ENCODE measurements around the gene MAP2K5.

Gene MAP2K5

DNA sequence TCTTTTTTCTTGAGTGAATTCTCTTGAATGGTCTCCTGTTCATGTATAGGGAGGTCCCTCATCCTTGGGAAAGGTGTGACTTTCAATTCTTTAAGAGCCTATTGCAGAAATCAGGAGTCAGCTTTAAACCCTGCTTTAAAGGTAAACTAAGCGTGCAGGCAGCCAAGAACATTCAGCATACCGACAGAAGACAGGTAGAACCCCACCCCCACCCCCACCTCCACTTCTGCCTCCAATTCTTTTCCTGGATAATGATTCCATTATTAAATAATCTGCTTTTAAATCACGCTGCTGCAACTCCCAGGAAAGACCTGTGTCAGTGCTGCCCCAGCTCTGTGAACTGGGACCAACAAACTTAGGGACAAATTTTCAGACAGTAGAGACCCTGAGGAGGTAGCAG lies 233.5 kb downstream of the MAP2K5 start:
- in situ Hi-C loops (cut with HindIII; ENCODE audit: low sequenced_read_pairs): no loop called here

DNA sequence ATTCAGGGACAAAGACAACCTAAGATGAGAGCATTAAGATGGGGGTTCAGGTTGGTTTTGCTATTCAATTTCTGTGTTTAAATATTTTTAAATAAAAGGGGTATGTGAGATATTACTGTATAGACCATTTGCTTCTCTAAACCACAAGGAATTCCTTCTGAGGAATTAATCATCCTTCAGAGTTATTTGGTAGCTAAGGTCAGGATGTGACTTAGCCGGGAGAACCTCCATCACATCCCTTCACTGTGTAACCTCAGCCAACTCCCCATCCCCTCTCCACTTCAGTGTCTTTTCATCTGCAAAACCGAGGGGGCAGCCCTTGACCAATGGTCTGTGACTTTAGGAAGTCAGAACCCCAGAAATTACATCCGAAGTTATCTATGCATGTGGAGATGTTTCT lies 234.1 kb downstream of the MAP2K5 start:
- in situ Hi-C loops (cut with HindIII; ENCODE audit: low sequenced_read_pairs): no loop called here

DNA sequence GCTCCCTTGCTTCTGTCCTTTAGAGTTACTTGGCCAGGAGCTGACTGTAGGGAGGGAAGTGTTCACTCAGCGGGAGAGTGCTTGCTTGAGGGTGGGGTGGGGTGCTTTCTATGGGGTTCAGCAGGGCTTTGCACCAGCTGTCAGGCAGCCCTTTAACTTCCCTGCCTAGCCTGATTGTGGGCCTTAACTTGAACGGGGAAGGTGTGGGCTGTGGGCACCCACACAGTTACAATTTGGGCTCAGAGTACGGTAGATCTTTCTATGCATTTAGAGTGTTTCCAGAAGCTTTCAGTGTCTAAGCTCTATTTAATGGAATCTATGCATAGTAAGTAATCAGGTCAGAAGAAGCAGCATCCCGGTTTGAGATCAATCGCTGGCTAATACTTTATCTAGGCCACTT lies 234.6 kb downstream of the MAP2K5 start:
- in situ Hi-C loops (cut with HindIII; ENCODE audit: low sequenced_read_pairs): no loop called here

DNA sequence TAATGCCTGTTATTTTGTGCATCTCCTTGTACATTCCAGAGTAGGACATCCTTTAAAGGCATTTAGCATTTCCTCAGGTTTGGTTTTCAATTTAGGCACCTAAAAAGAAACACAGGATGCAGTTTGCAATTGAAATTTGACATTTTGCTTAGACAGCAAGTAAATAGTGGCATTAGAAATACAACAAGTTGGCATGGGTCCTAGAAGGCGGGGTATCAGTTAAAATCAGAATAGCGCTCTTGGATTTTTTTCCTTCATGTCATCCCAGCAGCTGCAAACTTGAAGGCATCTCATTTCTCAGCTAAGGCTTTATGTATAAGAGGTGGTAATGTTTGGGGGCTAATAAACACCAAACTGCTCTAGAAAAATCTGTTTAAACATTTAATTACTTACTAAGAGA lies 235.3 kb downstream of the MAP2K5 start:
- in situ Hi-C loops (cut with HindIII; ENCODE audit: low sequenced_read_pairs): no loop called here

DNA sequence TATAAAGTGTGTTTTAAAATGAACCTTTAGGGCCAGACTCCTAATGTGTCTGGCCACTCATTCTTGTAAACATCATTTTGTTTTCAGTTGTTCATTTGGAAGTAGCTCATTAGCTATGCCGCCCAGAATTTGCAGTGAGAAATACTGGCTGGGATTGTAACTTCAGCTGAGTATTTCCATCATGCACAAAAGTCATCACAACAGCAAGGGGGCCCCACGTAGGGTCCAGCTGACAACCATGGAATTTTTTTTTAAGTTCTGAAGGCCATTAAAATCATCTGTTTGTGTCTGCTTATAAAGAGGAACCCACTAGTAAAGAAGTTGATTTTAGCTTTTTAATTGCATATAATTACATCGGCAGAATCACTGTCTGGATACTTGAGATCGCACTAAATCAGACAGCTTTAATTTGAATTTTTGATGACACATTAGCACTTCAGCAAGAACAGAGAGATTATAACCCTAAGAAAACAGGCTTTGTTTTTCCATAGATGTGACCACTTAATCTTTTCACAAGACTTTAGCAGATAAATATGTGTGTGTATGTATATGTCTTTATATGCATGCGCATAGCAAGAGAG lies 236.6 kb downstream of the MAP2K5 start:
- in situ Hi-C loops (cut with HindIII; ENCODE audit: low sequenced_read_pairs): no loop called here

DNA sequence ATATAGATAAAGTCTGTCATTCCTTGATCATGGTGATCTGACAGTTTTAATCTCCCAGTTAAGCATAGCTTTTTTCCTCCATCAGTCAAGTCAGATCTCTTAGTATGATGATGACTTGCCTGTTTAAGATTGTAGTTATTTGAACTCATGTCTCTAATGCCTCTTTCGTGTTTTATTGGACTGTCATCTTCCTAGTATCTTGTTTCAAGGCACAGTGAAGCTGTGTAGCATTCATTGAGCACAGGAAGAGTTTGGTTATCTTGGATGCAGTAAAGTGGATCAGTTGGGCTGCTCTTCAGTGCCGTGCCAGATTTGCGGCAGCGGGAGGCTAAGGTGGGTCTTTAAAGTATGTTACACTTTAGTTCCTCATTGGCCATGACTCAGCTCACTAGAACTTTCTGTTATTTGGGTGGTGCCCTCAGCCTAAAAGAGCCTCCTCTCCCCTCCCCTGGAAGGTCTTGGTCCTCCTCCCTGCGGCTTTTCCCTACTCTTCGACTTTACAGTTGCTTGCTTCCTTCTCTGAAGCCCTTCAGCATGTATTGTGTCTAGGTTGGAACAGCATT lies 237.1 kb downstream of the MAP2K5 start:
- in situ Hi-C loops (cut with HindIII; ENCODE audit: low sequenced_read_pairs): no loop called here

DNA sequence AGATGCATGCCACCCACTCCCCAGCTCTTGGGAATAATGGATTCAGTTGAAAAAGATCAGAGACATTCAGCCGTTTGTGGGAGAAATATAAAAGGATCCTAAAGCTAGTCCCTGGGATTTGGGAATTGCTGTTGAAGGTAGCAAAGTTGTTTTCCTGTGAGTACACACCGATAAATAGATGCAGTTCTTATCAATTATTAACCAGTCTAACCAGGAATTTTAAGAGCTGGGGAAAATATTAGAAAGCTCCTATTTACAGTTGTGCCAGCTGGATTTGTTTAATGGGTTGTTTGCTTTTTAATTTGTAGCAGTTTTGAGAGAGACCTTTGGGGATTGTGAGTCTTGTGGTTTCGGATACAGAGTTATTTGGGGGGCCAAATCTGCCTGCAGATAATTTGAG lies 238.6 kb downstream of the MAP2K5 start:
- in situ Hi-C loops (cut with HindIII; ENCODE audit: low sequenced_read_pairs): no loop called here

DNA sequence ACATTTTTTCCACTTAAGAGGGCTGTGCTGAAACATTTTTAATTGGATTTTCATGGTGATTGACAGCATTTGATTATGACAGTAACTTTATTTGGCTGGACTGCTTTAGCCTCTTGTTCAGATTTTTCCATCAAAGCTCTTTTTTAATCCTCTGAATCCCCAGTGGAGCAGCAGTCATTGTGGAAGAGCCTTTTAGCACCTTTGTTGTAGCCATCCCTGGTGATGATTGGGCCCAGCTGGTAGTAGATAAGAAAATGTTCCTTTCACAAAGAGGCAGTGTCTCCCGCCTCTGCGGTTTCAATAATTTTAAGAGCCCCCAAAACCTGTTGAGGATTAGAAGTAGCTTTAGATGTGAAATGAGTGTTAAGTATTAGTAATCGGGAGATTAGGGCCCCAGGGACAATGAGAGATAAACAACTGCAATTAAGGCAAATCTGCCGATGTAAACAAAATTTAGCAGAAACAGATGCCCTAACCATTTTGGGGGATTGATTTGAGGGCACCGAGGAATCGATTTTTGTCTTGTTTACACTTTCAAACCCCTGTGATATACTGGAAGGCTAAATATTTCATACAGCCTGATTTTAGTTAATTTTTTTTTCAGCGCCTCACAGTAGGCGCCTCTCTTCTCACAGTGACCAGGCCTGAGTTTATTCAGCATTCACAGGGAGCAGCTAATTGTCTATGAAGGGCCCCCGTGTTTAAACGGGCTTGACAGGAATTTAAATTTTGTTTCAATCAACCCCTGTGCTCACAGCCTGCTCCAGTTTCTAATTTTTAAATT lies 239.6 kb downstream of the MAP2K5 start:
- in situ Hi-C loops (cut with HindIII; ENCODE audit: low sequenced_read_pairs): no loop called here

DNA sequence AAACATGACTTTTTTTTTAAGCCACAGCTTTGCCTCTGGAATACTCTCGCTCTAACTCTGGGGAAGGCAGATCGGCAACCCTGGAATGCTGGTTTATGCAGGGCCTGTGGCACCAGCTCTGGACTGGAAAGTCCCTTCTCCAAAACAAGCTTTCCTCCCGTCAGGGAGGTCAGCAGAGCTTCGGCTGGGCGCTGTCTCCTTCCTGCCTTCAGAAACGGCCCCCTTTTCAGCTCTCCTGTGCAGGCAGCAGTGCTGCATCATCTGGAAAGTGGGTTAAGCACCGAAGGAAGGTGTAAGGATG lies 240.1 kb downstream of the MAP2K5 start:
- in situ Hi-C loops (cut with HindIII; ENCODE audit: low sequenced_read_pairs): no loop called here

DNA sequence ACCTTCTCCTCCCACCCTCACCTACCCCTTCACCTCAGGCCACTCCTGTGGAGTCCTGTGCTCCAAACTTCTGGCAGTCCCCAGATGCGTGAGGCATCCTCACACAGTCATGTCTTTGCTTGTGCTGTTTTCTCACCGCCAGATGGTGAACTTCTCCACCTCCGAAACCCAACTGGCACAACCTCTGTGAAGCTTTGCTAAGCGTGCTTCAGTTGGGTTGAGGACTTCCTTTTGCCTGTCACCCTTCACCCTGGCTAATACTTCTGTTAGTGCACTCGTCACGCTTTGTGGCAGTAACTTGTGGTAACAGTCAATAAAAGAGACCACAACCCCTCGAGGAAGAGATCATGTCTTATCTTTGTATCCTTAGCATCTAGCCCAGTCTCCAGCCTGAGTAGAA lies 240.8 kb downstream of the MAP2K5 start:
- in situ Hi-C loops (cut with HindIII; ENCODE audit: low sequenced_read_pairs): no loop called here

DNA sequence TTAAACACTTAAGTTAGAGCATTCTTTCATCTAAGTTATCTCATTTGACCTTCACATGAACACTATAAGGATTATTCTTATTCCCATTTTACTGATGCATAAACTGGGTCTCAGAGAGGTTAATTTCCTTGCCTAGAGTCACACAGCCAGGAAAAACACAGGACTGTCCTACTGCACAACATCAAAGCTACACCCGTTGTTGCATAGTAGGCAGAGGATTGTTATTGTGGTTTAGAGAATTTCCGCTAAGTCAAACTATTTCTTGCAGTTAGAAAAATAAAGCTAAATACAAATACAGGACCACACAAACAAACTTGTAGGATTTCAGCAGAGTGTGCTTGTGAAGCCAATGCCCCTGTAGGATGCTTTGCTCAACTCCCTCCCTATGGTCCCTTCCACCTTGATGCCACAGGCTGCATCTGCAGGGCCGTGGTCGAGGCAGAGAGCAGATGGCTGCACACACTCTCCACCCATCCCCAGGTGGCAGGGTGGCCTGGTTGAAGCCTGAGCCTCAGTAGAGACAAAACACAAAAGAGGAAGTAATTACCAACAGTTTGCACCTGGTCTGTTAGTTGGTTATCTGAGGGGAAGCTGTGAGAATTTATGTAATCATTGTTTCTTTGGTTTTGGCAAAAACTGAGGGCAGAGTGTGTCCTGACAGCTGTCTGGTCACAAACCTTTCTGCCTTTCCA lies 241.7 kb downstream of the MAP2K5 start:
- in situ Hi-C loops (cut with HindIII; ENCODE audit: low sequenced_read_pairs): no loop called here

DNA sequence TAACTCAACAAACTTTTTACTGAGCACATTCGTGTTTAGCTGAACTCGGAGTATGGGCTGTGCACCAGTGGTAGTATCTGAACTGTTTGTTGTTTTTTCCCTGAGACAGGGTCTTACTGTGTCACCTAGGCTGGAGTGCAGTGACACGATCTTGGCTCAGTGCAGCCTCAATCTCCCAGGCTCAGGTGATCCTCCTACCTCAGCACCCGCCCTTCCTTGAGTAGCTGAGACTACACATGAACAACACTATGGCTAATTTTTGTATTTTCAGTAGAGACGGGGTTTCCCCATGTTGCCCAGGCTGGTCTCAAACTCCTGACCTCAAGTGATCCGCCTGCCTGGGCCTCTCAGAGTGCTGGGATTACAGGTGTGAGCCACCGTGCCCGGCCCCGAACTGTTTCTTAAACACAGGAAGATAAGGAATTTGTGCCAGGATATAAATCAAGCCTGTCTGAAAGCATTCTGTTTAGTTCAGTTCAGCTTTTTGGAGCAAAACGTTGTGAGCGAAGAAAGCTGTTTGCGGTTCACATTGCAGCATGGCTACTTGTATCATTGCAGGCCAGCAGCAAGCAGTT lies 242.4 kb downstream of the MAP2K5 start:
- in situ Hi-C loops (cut with HindIII; ENCODE audit: low sequenced_read_pairs): no loop called here

DNA sequence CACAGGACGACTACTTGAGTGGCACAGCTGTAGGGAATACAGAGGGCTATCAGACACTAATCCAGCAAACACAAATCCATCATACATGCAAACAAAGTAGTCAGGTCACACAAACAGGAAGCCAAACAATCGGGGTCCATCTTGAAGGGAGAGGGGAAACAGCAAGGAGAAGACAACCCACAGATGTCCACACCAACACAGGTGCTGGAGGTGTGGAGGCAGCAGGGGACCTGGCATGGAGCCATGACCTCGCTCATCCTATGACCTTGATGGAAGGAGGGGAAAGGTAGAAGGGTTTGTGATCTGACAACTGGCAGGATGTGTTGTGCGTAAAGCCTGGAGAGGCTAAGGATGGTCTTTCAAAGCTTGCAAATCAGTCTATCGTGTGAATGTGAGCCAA lies 242.9 kb downstream of the MAP2K5 start:
- in situ Hi-C loops (cut with HindIII; ENCODE audit: low sequenced_read_pairs): no loop called here

DNA sequence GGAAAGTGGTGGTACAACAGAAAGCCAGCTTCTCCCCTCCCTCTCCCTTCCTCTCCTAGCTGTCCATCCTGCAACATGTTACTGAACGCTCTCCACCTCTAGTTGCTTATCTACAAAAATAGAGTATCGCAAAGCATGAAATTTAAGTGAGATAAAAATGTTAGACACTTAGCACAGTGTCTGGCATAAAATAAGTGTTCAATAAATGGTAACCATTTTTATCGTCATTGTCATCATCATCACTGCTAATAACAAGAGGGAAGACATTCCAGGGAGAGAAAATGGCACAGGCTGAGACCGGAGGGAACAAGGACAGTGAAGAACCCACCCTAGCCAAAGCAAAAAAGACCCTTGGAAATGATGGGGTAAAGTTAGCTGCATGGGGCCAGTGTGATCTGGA lies 244.1 kb downstream of the MAP2K5 start:
- in situ Hi-C loops (cut with HindIII; ENCODE audit: low sequenced_read_pairs): no loop called here

DNA sequence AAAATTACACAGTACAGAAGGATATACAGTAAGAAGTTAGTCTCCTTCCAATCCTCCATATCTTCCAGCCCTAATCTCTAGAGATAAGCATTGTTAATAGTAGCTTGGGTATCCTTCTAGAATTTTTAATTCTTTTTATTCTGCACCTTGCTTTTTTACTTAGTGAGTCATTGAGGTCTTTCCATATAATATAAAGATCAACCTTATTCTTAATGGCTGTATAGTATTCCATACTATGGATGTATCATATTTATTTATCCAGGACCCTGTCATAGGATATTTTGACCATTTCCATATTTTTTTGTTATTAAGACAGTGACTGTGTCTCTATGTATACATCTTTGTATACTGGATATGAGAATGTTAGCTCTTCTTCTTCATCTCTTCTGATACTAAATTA lies 246.5 kb downstream of the MAP2K5 start:
- in situ Hi-C loops (cut with HindIII; ENCODE audit: low sequenced_read_pairs): no loop called here

DNA sequence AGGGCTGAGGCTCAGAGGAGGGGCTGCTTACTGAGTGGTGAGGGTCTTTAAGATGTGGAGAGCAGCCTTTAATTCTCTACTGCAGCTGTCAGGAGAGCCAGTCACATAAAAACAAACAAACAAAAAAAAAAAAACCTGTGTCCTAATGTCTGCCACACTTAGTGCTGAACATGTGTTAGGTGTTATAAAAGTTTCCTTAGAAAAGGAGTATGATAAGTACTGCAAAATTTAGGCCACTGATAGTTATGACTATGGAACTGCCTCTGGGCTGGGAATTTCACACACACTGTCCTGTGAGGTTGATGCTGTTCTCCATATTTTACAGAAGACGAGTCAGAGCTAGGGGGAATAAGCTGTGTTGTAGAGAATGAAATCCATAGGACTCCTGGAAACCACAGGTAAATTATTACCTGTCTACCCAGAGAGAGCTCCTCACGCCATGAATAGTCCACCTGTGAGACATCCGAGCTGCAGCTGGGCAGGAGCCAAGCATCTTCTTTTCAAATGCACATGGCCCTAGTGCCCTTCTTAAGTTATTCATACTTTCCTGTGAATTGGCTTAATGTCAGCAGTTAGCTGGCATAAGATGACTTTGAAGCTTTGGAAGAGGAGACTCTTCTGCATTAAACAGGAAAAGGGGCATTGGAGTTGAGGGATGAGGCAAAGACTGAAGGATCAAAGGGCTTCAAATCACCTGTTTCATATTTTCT lies 248.3 kb downstream of the MAP2K5 start:
- in situ Hi-C loops (cut with HindIII; ENCODE audit: low sequenced_read_pairs): no loop called here

DNA sequence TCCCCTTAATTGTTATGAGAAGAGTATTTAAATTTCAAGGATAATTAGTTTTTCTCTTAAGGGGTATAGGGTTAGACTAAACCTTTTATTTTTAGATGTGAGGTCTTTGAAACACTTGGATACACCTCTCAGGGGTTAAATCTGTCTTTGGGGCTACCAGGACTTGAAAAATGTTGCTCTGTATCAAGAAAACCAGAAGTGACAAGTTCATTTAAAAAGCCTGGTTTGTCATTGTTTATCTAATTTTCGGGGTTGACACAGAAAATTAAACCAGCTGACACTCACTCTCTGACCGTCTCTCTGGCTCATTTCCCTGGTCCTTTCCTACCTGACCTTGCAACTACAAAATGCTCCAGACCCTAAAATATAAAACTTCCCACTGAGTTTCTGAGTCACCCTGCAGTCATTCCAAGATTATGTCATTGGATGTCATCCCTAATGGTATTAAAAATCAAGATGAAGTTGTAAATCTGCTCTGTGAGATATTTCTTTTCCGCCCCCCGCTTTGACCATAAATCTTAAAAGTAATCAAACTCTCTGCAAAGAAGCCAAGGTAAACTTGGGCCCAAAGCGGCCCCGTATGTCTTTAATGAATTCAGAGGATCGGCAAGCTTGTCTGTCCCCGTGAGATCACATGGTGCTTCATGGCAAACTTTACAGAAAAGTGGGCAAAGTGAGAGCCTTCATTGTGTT lies 249.9 kb downstream of the MAP2K5 start:
- in situ Hi-C loops (cut with HindIII; ENCODE audit: low sequenced_read_pairs): no loop called here

DNA sequence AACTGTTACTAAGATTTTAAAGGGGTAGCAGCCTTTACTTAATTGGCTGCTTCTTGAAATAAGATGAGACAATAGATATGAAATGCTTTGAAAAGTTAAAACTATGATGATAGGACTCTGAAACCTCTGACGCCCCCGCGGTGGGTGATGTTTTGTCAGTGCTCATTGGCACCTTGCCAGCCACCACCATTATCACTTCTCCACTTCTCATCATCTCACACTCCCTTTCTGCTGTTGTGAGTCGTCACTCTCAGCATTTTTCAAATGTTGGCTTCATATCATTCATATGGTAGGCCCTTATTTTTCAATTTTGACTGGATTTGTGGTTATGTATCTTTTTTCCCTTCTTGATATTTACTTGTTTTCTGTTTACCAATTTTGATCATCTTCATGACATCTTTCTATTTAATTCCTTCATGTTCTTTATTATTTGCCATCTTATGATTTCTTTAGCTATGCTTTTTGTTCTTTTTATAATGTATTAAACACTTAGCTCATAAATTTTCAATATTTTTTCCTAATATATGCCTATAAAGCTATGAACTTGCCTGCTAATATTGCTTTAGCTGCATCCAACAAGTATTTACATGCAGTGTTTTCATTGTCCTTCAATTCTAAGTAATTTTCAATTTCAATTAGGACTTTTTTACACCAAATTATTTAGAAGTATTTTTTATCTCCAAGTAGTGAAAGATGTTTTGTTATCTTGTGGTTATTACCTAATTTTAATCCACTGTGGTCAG lies 252.5 kb downstream of the MAP2K5 start:
- in situ Hi-C loops (cut with HindIII; ENCODE audit: low sequenced_read_pairs): no loop called here

DNA sequence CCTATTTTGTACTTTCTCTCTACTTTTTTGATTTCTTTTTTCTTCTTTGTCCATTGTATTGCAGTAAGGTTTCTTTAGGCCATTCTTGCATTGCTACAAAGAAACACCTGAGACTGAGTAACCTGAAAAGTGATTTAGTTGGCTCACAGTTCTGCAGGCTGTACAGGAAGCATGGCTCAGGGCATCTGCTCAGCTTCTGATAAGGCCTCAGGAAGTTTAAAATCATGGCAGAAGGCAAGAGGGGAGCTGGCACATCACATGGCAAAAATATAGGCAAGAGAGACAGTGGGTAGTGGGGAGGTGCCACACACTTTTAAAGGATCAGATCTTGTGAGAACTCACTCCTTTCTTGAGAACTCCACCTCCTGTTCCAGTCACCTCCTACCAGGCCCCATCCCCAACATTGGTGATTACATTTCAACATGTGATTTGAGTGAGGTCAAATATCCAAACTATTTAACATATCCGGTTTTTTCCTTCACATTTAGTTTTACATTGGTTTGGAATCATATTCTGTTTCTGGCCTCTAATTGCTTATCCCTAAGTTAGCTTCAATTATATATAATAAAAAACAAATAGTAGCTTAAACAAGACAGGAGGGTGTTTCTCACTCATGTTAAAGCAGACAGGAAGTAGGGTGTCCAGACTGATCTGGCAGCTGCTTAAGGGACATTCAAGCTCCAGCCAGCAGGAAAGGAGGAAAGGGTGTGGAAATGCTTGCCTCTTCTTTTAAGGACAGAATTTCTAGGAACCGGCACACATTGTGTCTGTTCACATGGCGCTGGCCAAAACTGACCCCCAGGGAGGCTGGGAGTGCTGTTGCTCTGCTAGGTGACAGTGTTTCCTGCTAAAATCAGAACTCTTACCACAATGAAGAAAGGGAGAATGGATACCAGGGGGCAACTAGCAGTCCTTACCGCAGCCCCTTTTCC lies 254.0 kb downstream of the MAP2K5 start:
- in situ Hi-C loops (cut with HindIII; ENCODE audit: low sequenced_read_pairs): no loop called here

Measured in DLD1 (cell line).